Fibroblast of skin of left biceps (primary cell): Measurements from ENCODE around the gene CBLB.
A peak's percentile ranks its signal among the peaks of the same experiment; 100 is the strongest.

Source experiments
- DNase-seq, 2 experiments: peaks; one replicate each; pipeline ENCODE4 v3.0.0-alpha.2; 2013; ENCODE audit warnings: low read depth in 2 of 2

Gene CBLB

DNA sequence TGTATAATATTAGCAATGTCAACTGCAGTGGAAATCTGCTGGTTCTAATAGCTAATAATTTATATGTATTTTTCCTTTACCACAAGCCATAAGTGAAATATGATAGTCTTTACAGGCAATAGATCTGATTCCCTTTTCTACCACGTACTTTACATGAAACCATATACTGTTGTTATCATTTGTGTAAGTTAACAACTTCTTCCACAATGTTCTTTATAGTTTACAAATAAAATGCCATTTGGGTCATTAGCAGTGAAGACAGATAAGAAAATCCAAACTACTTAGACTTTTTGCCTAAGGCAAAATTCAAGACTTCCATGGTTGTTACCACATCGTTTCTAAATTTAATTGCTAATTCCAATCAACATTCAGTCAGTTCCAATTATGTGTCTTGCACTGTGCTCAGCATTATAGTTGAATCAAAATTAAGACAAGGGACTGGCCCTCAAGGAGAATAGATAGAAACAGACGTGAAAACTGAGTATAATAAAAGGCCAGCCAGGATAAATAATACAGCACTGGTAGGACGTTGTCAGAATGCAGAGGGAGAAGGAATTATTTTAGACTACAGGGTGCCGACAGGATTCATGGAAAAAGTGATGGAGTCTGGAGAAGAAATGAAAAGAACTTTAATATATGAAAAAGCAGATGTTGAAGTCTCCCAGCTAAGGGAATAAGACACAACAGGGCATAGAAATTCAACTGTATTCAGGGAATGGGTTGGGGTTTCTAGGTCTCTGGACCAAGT lies 252.3 kb downstream of the CBLB start:
- no peak for DNase-seq

DNA sequence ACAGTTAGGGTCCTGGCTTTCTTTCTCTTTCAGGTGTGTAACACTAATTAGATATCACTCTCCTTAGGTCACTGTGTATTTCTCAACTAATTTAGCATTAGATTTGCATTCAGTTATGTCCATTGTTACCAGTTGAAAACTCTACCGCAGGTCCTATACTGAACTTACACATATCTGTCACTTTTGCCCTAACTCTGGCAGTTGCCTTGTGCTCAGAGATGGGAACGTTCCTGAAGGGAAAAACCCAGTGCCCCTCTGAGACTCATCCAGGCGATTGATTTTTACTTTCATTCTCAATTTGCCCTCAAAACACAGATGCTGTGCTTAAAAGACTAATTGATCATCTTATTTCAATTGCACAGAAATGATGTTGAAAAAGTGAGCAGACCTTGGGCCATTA lies 253.0 kb downstream of the CBLB start:
- no peak for DNase-seq

GRCh38 chr3:105614288-105615030 lies 254.4 kb downstream of the CBLB start:
- no peak for DNase-seq

GRCh38 chr3:105613120-105613519 lies 255.7 kb downstream of the CBLB start:
- peak; percentile 19 to 30 for DNase-seq

DNA sequence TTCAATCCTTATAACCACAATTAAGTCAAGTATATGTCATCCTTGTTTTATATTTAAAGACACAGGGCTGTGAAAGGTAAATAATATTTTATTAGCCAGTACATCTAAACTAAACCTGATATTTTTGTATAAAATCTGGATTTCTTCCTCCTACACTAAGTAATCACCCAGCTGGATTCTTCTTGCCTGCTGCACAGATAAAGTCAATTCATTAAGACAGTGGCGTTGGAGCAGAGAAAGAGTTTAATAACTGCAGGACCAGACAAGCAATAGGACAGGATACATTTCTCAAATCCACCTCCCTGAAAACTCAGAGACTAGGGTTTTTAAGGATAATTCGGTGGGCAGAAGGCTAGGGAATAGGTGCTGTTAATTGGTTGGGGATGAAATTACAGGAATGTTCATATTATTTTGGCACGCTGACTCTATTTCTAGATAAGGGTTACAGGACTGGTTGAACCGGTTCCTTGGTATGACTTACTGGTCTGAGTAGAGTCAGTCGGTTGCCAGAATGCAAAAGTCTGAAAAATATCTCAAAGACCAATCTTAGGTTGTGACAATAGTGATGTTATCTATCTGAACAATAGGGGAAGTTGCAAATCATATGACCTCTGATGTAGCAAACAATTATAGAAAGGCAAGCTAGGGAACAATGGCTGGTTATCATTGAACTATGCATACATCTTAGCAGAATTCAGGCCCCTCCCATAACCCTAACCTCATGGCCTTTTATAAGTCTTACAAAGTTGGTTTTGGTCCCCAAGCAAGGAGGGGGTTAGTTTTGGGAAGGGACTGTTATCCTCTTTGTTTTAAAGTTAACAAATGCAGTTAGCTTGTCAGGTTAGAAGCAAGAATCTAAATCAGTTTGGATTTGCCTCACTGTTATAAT lies 257.3 kb downstream of the CBLB start:
- DNase-seq: no peak

DNA sequence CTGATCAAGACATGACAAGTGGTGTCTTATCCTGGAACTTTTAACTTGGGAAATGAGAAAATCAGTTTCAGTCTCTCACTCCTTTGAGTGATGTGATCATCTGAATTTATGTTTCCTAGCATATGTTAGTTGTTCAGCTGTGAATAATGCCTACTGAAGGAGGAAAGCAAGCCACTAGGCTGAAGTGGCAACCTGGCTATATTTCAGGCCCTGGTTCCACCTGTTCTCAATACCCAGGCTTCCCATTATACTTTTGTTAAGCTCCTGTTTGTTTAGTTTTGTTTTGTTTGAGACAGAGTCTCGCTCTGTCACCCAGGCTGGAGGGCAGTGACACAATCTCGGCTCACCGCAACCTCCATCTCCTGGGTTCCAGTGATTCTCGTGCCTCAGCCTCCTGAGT lies 258.3 kb downstream of the CBLB start:
- DNase-seq: no peak

DNA sequence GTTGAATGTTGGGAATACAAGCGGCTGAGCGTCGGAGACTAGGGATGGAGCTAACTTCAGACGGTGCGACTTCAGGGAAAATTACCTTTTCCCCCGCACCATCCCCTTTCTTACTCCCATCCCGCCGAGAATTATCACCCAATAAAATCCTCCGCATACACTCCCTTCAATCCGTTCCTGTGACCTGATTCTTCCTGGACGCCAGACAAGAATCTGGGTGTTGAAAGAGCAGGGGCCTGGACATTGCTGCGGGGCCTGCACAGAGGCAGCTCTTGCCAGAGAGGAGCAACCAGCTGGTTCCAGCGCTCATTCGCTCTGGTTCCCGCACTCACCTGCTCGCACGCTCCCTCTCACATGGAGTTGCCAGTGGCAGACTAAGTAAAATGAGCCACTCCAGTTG lies 260.2 kb downstream of the CBLB start:
- no peak for DNase-seq

GRCh38 chr3:105606016-105606415 lies 262.8 kb downstream of the CBLB start:
- DNase-seq: peak in 1 of 2 experiments; percentile 23
